Inflammatory macrophage treated with lipopolysaccharide for 1 hour (primary cell): Measurements from ENCODE around the gene GOLGA6D.
"Not testable (repeated sequence)": the region's sequence is repeated elsewhere in the genome, so short reads cannot be mapped to it uniquely, and the experiment has no call there.

Source experiments
- DNase-seq, 2 donors: peaks; one replicate each; pipeline ENCODE4 v3.0.0-alpha.2; 2020 to 2022

The GOLGA6D gene

GRCh38 chr15:75282572-75282971 is at the start of gene GOLGA6D:
TSS of gene GOLGA6D (plus strand) at chr15:75282835. CDS start at chr15:75282876, 41 bp downstream.
- DNase-seq, result not testable (repeated sequence)

DNA sequence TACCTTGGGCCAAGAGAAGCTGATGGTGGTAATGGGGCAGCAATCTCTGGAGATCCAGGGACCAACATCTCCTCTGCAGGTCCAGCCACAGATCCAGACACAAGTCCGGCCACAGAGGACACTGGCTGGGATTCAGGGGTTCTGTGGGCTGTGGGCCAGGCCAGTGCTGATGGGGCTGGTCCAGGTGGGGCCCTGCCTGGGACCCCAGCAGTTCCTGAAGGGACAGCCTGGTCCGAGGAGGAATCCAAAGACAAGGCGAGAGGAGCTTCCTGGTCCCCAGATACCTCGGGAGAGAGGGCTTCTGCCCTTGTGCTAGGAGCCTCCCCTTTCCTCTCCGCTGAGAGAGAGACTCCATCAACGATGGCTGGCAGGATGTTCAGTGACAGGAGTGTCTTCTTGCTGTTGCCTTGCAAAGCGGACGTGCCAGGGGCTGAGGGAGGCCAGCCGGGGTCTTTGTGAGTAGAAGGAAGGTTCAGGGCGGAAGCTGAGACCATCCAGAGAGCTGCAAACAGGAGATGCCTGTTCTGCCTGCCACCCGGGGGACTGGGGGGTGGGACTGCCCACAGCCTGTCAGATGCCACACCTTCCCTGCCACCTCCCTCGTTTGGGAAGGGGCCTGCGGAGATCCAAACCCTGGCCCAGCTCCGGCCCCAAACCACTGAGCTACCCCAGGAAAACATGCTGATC is 49.0 kb upstream of the GOLGA6D start:
- no peak for DNase-seq

DNA sequence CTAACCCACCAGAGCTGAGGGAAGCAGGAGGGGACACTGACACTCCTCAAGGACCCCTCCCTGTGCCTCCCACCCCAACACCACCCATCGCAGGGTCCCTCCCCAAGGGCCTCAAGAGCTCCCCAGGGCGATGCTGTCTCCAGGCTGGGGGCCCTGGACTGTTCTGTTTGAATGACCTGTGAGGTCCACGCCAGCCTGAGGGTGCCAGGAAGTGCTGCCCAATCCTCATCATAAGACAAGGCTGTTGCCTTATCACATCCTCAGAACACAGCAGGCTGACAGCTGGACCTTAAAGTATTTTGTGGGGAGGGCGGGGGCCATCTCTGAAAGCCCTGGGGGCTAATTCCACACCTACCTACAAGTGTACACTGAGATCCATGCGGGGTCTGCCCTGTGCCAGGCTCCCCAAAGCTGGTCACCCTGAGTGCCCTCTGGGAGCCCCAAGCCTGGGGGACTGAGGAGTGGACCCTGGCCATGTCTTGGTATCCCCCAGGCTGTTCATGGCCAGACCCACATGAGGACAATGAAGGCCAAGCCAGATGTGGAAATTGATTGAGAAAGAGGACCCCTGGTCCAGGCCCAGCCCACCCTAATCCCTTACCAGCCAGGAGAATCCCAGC is 48.3 kb upstream of the GOLGA6D start:
- no peak for DNase-seq

DNA sequence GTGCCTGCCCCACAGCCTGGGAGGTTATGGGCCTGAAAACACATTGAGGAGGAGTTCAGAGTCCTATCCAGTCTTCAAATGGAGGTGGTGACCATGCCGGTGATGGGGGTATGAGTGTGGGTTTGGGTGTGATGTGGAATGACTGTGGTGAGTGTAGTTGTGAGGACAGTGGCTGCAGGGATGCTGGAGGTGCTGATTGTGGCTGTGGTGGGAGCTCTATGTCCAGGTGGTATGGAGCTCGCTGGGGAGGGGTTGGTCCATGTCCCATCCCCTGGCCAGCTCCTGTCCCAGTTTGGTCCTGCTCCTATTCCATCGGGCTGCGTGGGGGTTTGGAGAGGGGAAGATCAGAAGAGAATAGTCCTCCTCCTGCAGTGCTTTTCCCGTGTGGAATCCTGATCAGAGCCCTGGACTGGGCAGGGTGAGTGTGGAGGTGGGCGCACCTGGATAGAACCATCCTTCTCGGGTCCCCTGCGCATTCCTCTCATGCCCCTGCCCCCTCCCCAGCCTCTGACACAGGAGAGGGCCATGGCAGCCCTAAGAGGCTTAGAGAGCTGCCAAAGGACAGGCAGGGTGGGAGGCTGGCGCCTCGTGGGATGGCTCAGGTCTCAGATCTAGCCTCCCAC is 47.5 kb upstream of the GOLGA6D start:
- no peak for DNase-seq

GRCh38 chr15:75235760-75236729 is 46.6 kb upstream of the GOLGA6D start:
- no peak for DNase-seq

DNA sequence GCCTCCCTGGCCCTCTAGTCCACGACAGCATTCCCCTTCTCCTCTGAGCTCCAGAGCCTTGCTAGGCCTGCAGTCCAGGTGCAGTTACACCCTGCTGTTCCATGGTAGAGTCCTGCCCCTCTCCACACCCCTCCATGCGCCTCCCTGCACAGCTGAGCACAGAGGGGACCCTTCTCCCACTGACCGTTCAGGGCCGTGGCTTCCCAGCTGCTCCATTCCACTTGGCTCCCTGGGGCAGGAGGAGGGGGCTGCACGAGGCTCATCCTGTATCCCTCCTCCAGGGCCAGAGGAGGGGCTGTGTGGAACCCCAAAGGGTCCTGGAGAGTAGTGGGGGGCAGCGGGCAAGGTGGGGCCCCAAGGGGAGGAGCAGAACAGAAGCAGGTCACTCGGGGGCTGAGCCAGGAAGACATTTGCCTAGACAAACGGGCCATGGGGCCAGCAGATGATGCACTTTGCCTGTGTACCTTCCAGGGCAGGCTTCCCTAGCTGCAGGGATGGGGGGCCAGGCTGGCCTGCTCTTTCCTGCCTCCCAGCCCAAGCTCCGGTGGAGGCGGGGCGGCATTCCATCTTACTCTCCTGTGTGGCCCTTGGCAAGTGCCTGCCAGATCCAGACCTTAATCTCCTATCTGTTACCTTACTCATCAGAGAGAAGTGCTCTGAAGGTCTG is 45.2 kb upstream of the GOLGA6D start:
- DNase-seq, result no peak

- DNase-seq, result no peak
Measured at GRCh38 chr15:75238150-75238549, 44.5 kb upstream of the GOLGA6D start.

GRCh38 chr15:75245741-75246140 is 36.9 kb upstream of the GOLGA6D start:
- DNase-seq, result not testable (repeated sequence)

DNA sequence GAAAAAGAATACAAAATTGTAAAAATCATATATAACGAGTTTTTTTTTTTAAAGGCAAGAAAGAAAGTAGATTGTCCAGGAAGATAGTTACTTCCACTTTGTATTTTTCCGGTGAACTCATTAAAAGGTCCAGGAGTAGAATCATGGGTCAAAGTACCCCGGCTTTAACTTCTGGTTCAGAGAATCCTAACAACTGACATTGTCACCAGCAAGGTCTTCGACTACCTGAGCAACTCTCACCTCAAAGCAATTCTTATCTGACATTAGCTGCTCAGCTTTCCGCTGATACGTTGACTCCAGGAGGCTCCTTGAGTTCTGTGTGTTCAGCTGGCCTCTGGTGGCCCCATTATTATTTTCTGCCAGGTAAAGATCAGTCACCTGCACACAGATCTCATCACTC is 33.6 kb upstream of the GOLGA6D start:
- not testable (repeated sequence) for DNase-seq

DNA sequence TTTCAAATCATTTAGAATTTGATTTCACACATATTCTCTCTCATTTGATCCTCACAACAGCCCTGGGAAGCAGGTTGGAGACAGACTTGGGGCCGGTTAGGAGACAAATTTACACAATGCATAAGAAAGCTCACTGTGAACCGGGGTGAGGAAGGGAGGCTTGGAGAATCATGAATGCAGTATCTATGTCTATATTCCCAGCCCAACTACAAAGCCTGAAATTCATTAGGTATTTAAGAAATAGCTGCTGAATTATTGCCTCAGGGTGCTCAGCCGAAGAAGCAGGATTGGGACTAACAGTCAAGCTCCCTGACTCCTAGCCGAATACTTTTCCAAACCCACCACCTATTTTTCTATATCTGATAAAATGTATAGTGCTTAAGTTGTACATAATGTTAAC is 32.9 kb upstream of the GOLGA6D start:
- no peak for DNase-seq

DNA sequence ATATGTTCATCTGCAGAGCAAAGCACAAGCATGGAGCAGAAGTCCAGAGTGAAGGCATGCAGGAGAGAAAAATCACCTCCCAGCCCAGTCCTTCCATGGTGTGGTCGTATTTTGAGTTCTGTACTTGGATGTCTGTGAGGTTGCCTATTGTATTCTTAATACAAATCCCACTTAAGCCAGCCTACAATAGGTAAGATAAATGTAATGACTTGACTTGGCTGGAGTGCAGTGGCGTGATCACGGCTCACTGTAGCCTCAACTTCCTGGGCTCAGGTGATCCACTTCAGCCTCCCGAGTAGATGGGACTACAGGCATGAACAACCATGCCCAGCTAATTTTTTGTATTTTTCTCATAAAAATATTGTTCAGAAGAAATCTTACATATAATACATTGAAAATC is 31.3 kb upstream of the GOLGA6D start:
- DNase-seq, result not testable (repeated sequence)

- not testable (repeated sequence) for DNase-seq
Measured at GRCh38 chr15:75252285-75252684, 30.4 kb upstream of the GOLGA6D start.

DNA sequence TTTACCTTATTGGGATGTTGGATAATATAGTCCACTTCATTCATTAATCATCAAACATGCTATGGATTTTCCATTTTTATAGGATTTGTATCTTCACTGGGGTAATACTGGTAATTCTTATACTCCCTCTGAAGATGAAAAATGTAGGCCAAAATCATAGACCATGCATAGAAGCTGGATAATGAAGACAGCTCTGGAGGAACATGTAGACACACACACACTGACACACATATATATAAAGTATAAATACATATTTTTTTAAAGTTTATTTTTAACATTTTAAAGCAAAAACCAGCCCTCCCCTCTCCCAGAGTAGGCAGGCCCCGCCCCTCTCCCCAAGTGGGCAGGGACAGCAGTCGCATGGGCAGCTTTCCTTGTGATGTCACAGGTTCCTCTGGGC is 24.6 kb upstream of the GOLGA6D start, which contains the start of gene GOLGA6C:
GOLGA6C (plus strand) TSS at position 301 of the 400 bp plus-strand sequence. CDS start 265 bp downstream, outside the sequence.
- DNase-seq, result not testable (repeated sequence)

- not testable (repeated sequence) for DNase-seq
Measured at GRCh38 chr15:75258620-75259343, 23.9 kb upstream of the GOLGA6D start.

DNA sequence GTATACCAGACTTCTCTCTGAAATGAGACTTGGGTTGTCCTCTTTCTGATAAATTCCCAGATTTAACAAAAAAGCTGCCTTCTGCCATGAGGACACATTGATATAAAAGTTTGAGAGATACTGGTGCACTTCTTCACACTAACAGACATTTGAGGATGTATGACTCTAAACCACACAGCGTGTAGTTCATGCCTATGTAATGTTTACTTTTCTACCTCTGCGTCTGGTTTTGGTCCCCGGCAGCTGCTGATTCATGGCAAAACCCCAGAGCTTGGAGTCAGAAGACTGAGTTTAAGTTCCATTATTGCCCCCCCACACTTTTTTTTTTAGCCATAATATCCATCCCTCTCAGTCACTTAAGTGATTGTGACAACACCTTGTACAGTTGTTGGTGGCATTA is 22.8 kb upstream of the GOLGA6D start:
- not testable (repeated sequence) for DNase-seq

- not testable (repeated sequence) for DNase-seq
Measured at GRCh38 chr15:75273751-75274359, 8.8 kb upstream of the GOLGA6D start.

GRCh38 chr15:75274509-75275107 is 8.0 kb upstream of the GOLGA6D start:
- peak in 1 of 2 donors; percentile 22 for DNase-seq

DNA sequence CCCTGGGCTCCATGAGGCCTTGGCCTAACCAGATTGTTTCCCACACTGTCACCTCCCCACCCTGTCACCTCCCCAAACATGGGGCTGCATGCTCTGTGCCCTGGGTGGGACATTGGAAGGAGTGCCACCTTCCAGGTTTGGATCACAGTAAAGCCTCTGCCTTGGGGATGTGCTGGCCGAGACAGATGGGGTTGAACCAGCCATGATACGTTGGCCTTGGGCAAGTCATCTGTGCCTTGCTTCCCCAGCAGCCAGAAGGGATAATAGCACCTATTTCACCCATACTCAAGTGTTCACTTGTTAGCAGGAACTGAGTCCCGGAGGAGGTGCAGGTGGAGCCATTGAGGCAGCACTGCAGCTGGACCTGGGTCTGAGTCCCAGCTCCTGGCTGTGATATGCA is 7.0 kb upstream of the GOLGA6D start:
- DNase-seq, result not testable (repeated sequence)

- DNase-seq, result not testable (repeated sequence)
Measured at GRCh38 chr15:75278497-75278896, 4.1 kb upstream of the GOLGA6D start.

DNA sequence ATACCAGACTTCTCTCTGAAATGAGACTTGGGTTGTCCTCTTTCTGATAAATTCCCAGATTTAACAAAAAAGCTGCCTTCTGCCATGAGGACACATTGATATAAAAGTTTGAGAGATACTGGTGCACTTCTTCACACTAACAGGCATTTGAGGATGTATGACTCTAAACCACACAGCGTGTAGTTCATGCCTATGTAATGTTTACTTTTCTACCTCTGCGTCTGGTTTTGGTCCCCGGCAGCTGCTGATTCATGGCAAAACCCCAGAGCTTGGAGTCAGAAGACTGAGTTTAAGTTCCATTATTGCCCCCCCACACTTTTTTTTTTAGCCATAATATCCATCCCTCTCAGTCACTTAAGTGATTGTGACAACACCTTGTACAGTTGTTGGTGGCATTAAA is 1.5 kb downstream of the GOLGA6D start:
- DNase-seq, result not testable (repeated sequence)
